ENCODE results near the gene LRRC7.

DNA sequence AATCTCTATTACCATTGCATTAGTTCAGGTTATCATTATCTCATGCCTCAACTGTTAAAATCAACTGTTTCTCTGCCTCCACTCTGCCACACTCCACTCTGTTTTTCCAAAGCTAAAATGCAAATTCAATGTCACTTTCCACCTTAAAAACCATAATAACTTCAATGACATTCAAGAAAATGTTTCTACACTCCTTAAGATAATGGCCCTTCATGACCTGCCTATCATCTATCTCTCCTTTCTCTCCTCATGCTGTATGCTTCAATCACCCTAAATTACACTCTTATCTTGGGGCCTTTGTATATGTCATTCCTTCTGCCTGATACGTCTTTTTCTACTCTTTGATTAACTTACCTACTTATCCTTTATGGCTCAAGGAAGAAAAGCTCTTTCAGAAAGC, 296.0 kb downstream of the LRRC7 start:
- TF ChIP-seq, protein P1, sequence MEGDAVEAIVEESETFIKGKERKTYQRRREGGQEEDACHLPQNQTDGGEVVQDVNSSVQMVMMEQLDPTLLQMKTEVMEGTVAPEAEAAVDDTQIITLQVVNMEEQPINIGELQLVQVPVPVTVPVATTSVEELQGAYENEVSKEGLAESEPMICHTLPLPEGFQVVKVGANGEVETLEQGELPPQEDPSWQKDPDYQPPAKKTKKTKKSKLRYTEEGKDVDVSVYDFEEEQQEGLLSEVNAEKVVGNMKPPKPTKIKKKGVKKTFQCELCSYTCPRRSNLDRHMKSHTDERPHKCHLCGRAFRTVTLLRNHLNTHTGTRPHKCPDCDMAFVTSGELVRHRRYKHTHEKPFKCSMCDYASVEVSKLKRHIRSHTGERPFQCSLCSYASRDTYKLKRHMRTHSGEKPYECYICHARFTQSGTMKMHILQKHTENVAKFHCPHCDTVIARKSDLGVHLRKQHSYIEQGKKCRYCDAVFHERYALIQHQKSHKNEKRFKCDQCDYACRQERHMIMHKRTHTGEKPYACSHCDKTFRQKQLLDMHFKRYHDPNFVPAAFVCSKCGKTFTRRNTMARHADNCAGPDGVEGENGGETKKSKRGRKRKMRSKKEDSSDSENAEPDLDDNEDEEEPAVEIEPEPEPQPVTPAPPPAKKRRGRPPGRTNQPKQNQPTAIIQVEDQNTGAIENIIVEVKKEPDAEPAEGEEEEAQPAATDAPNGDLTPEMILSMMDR (conservative IDR thresholded peaks at IDR 0.05): no peak
- TF ChIP-seq ZFX (IDR thresholded peaks at IDR 0.05): no peak

Data from C4-2B (cell line).